WTC11 (cell line): ENCODE measurements around the gene LRRC66. TPM values are rescaled to one million over a fixed set of nuclear protein-coding genes. Genes with fewer than 3 reads are reported as not detected.

Experiments
- ATAC-seq: fragments of 200-7000 bp; cut with Tn5 transposase; 2 replicates; pipeline ENCODE4 v1.10.0; 2021; ENCODE audit warnings: mild to moderate bottlenecking, moderate library complexity
- CTCF ChIA-PET: fragments of 300-600 bp; sonication (Branson Sonifier 250); formaldehyde crosslinking; loops from one replicate; lab custom pipeline; 2021; ENCODE audit warnings: antibody characterized with exemption; lab: Charles Lee
- POLR2A ChIA-PET: fragments of 350-600 bp; sonication (Branson Sonifier 250); formaldehyde crosslinking; loops from one replicate; lab custom pipeline; 2021; ENCODE audit warnings: antibody characterized with exemption; lab: Charles Lee
- DNase-seq: peaks from one replicate; pipeline ENCODE4 v3.0.0; 2021; ENCODE audit warnings: low spot score
- H3K27ac Mint-ChIP-seq: 2 replicates; pipeline ENCODE4 v1.8.0; 2021; ENCODE audit warnings: mixed read lengths
- H3K27me3 Mint-ChIP-seq: 2 replicates; pipeline ENCODE4 v1.8.0; 2021; ENCODE audit warnings: low read depth, mild to moderate bottlenecking, moderate library complexity, mixed read lengths
- H3K36me3 Mint-ChIP-seq: 2 replicates; pipeline ENCODE4 v1.8.0; 2021; ENCODE audit warnings: mixed read lengths
- H3K4me1 Mint-ChIP-seq: 2 replicates; pipeline ENCODE4 v1.8.0; 2022; ENCODE audit warnings: mixed read lengths
- H3K4me3 Mint-ChIP-seq: 2 replicates; pipeline ENCODE4 v1.8.0; 2021; ENCODE audit warnings: mild to moderate bottlenecking, moderate library complexity, mixed read lengths
- H3K9me3 Mint-ChIP-seq: 2 replicates; pipeline ENCODE4 v1.8.0; 2021; ENCODE audit warnings: mixed read lengths
- ARID4B ChIP-seq: sonication (generic); formaldehyde crosslinking; IDR thresholded peaks from 2 replicates; pipeline ENCODE4 v1.8.0; 2023; ENCODE audit warnings: missing genetic modification reagents, mild to moderate bottlenecking, borderline replicate concordance
- ATF6 ChIP-seq: sonication (generic); formaldehyde crosslinking; IDR thresholded peaks from 2 replicates; pipeline ENCODE4 v1.8.1; 2023; ENCODE audit warnings: mild to moderate bottlenecking, missing genetic modification reagents
- CBFB ChIP-seq: sonication (generic); formaldehyde crosslinking; IDR thresholded peaks from 2 replicates; pipeline ENCODE4 v1.8.1; 2022; ENCODE audit warnings: mild to moderate bottlenecking, low read depth, missing genetic modification reagents
- HMGA2 ChIP-seq: fragments of 250-450 bp; sonication (Bioruptor Pico); IDR thresholded peaks from 2 replicates; pipeline ENCODE4 v1.4.0; 2021; ENCODE audit warnings: mild to moderate bottlenecking, moderate library complexity
- NR2C2 ChIP-seq: sonication (generic); formaldehyde crosslinking; IDR thresholded peaks from 2 replicates; pipeline ENCODE4 v1.8.0; 2022; ENCODE audit warnings: mild to moderate bottlenecking, missing genetic modification reagents
- RELA ChIP-seq: sonication (generic); formaldehyde crosslinking; IDR thresholded peaks from 2 replicates; pipeline ENCODE4 v1.8.1; 2022; ENCODE audit warnings: missing genetic modification reagents, mild to moderate bottlenecking, borderline replicate concordance
- SP1 ChIP-seq: sonication (generic); formaldehyde crosslinking; conservative IDR thresholded peaks from 2 replicates; pipeline ENCODE4 v1.8.1; 2022; ENCODE audit warnings: missing genetic modification reagents
- TCF7 ChIP-seq: sonication (generic); formaldehyde crosslinking; IDR thresholded peaks from 2 replicates; pipeline ENCODE4 v1.8.0; 2022; ENCODE audit warnings: mild to moderate bottlenecking, low read depth, missing genetic modification reagents, moderate library complexity
- TP53 ChIP-seq: sonication (generic); formaldehyde crosslinking; IDR thresholded peaks from 2 replicates; pipeline ENCODE4 v1.8.1; 2023; ENCODE audit warnings: mild to moderate bottlenecking, missing genetic modification reagents
- ZBTB43 ChIP-seq: sonication (generic); formaldehyde crosslinking; IDR thresholded peaks from 2 replicates; pipeline ENCODE4 v1.8.1; 2023; ENCODE audit warnings: mild to moderate bottlenecking, missing genetic modification reagents
- ZNF396 ChIP-seq: fragments of 250-450 bp; sonication (Bioruptor Pico); IDR thresholded peaks from 2 replicates; pipeline ENCODE4 v1.8.0; 2021; ENCODE audit warnings: mild to moderate bottlenecking, moderate library complexity, borderline replicate concordance
- ZNF425 ChIP-seq: fragments of 250-450 bp; sonication (Bioruptor Pico); conservative IDR thresholded peaks from 2 replicates; pipeline ENCODE4 v1.9.0; 2021; ENCODE audit warnings: mild to moderate bottlenecking
- total RNA-seq: library from RNA; stranded (reverse); gene quantifications from 3 replicates; pipeline ENCODE4 v1.2.3, GENCODE V29; 2021
- TF ChIP-seq, protein P1 (sequence below): sonication (generic); formaldehyde crosslinking; IDR thresholded peaks from 2 replicates; pipeline ENCODE4 v1.8.1; 2023; ENCODE audit warnings: mild to moderate bottlenecking, missing genetic modification reagents, borderline replicate concordance
- TF ChIP-seq, protein P2 (sequence below): sonication (generic); formaldehyde crosslinking; IDR thresholded peaks from 2 replicates; pipeline ENCODE4 v1.8.1; 2022; ENCODE audit warnings: missing genetic modification reagents, borderline replicate concordance
- TF ChIP-seq, protein P3 (sequence below): sonication (generic); formaldehyde crosslinking; IDR thresholded peaks from 2 replicates; pipeline ENCODE4 v1.8.1; 2022; ENCODE audit warnings: mild to moderate bottlenecking, missing genetic modification reagents, moderate library complexity, borderline replicate concordance
- TF ChIP-seq, protein P4 (sequence below): sonication (generic); formaldehyde crosslinking; IDR thresholded peaks from 2 replicates; pipeline ENCODE4 v1.8.0; 2022; ENCODE audit warnings: mild to moderate bottlenecking, missing genetic modification reagents

The LRRC66 gene
- total RNA-seq, 1 experiment from 2014 or later: not detected

DNA sequence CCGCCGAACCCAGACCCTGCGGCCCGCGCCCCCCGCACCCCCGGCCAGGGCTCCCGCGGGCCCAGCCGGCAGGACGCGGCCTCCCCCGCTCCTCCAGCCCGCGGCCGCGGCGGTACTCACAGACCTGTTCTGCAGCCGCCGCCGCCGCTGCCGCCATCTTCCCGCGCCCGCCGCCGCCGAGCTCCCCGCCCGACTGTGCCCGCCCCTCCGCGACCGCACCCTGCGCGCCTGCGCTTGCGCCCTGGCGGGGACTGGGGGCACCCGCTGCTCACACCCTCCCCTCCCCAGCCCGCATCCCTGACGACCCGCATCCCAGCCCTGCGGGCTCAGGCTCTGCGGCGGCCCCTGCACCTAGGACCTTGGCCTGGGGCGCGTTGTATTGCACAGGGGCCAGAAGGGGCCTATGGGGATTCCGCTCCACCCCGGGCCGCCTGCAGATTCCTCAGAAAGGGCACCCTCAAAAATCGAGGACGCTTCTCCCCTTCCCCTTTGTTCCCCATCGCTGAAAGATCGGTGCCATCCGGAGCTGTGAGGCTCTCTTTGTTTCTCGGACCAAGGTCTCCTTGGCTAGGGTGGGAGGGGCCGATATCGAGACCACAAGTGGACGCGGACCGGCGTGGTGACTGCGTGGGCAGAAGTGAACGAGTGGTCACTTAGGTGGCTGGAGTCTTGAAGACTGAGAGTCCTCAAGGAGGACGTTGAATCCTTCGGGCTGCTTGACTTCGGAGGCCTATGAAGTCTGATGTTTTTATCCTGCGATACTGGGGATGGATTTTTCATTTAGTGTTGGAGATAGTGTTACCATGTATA, 18.1 kb upstream of the LRRC66 start, which contains the start of gene SGCB (continued):
- TF ChIP-seq, protein P1, sequence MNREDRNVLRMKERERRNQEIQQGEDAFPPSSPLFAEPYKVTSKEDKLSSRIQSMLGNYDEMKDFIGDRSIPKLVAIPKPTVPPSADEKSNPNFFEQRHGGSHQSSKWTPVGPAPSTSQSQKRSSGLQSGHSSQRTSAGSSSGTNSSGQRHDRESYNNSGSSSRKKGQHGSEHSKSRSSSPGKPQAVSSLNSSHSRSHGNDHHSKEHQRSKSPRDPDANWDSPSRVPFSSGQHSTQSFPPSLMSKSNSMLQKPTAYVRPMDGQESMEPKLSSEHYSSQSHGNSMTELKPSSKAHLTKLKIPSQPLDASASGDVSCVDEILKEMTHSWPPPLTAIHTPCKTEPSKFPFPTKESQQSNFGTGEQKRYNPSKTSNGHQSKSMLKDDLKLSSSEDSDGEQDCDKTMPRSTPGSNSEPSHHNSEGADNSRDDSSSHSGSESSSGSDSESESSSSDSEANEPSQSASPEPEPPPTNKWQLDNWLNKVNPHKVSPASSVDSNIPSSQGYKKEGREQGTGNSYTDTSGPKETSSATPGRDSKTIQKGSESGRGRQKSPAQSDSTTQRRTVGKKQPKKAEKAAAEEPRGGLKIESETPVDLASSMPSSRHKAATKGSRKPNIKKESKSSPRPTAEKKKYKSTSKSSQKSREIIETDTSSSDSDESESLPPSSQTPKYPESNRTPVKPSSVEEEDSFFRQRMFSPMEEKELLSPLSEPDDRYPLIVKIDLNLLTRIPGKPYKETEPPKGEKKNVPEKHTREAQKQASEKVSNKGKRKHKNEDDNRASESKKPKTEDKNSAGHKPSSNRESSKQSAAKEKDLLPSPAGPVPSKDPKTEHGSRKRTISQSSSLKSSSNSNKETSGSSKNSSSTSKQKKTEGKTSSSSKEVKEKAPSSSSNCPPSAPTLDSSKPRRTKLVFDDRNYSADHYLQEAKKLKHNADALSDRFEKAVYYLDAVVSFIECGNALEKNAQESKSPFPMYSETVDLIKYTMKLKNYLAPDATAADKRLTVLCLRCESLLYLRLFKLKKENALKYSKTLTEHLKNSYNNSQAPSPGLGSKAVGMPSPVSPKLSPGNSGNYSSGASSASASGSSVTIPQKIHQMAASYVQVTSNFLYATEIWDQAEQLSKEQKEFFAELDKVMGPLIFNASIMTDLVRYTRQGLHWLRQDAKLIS: no peak
- TF ChIP-seq CBFB: no peak
- no peak for TF ChIP-seq ZBTB43 (CRISPR knock-in tag)
- TF ChIP-seq TP53: 0 out of 2 replicates have a peak, but pooled peaks have one; percentile 40
- no peak for TF ChIP-seq RELA (CRISPR knock-in tag)
- 0 out of 2 replicates have a peak, but pooled peaks have one; percentile 7 for TF ChIP-seq ARID4B (CRISPR knock-in tag)
- TF ChIP-seq ATF6: no peak
- TF ChIP-seq HMGA2 (CRISPR knock-in tag): no peak
- TF ChIP-seq, protein P2, sequence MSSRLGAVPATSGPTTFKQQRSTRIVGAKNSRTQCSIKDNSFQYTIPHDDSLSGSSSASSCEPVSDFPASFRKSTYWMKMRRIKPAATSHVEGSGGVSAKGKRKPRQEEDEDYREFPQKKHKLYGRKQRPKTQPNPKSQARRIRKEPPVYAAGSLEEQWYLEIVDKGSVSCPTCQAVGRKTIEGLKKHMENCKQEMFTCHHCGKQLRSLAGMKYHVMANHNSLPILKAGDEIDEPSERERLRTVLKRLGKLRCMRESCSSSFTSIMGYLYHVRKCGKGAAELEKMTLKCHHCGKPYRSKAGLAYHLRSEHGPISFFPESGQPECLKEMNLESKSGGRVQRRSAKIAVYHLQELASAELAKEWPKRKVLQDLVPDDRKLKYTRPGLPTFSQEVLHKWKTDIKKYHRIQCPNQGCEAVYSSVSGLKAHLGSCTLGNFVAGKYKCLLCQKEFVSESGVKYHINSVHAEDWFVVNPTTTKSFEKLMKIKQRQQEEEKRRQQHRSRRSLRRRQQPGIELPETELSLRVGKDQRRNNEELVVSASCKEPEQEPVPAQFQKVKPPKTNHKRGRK (CRISPR knock-in tag): no peak
- 0 out of 2 replicates have a peak, but pooled peaks have one; percentile 27 for TF ChIP-seq NR2C2 (CRISPR knock-in tag)

GRCh38 chr4:52037689-52038102, 17.5 kb upstream of the LRRC66 start:
- H3K4me1 Mint-ChIP-seq: peaks cover 26% of the 10 kb centered on the region
- H3K36me3 Mint-ChIP-seq: no peaks in the 10 kb centered on the region
- H3K27me3 Mint-ChIP-seq: peaks cover 34% of the 10 kb centered on the region
- DNase-seq: peak; percentile 64
- peak overlapping the region; percentile 37; the same call in 1 of the 2 replicates for H3K27ac Mint-ChIP-seq
- ChIA-PET POLR2A (interaction anchor here (1.0 to 1.5 kb wide), 2 partner anchors 14 to 195 kb away, joined by 4 read pairs; partner anchors contain the start of gene DCUN1D4), CTCF (interaction anchor here (0.8 to 1.4 kb wide), 3 partner anchors 9 to 152 kb away, joined by 3 to 4 read pairs (median 3); no protein-coding TSS in a partner anchor)
- peak overlapping the region; percentile 79 for H3K4me3 Mint-ChIP-seq
- ATAC-seq: peak; percentile 92
- H3K9me3 Mint-ChIP-seq: no peaks in the 10 kb centered on the region
- TF ChIP-seq TCF7 (CRISPR knock-in tag) (no peak), CBFB (no peak), SP1 (no peak), ZNF425 (CRISPR knock-in tag) (no peak), NR2C2 (CRISPR knock-in tag) (no peak), ZNF396 (no peak), TP53 (no peak)
- TF ChIP-seq, protein P3, sequence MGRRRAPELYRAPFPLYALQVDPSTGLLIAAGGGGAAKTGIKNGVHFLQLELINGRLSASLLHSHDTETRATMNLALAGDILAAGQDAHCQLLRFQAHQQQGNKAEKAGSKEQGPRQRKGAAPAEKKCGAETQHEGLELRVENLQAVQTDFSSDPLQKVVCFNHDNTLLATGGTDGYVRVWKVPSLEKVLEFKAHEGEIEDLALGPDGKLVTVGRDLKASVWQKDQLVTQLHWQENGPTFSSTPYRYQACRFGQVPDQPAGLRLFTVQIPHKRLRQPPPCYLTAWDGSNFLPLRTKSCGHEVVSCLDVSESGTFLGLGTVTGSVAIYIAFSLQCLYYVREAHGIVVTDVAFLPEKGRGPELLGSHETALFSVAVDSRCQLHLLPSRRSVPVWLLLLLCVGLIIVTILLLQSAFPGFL (CRISPR knock-in tag): no peak
- TF ChIP-seq, protein P4, sequence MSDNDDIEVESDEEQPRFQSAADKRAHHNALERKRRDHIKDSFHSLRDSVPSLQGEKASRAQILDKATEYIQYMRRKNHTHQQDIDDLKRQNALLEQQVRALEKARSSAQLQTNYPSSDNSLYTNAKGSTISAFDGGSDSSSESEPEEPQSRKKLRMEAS (CRISPR knock-in tag): no peak
